LNCaP clone FGC (cell line): ENCODE results near the gene CADM3.

Experiments
- DNase-seq: peaks from one replicate; pipeline ENCODE4 v3.0.0-alpha.2; 2011; ENCODE audit warnings: low read depth
- H3K4me3 ChIP-seq: 2 replicates; pipeline ENCODE4 v1.5.1; 2011; ENCODE audit warnings: mild to moderate bottlenecking, low read depth, low read length, control low read depth
- CTCF ChIP-seq: IDR thresholded peaks from 2 replicates; pipeline ENCODE4 v1.5.1; 2012; ENCODE audit warnings: mild to moderate bottlenecking; ENCODE audit not compliant: control insufficient read depth, insufficient read depth; ENCODE audit errors: extremely low read depth

The CADM3 gene

GRCh38 chr1:159162516-159163265 lies 8.7 kb upstream of the CADM3 start:
- no peak for DNase-seq
- H3K4me3 ChIP-seq = no peak overlapping the region
- TF ChIP-seq CTCF = no peak

- no peak overlapping the region for H3K4me3 ChIP-seq
- DNase-seq = no peak
- no peak for TF ChIP-seq CTCF
Measured at GRCh38 chr1:159163614-159164228, 7.7 kb upstream of the CADM3 start.

GRCh38 chr1:159168043-159168442 lies 3.4 kb upstream of the CADM3 start:
- no peak overlapping the region for H3K4me3 ChIP-seq
- no peak for DNase-seq
- no peak for TF ChIP-seq CTCF

GRCh38 chr1:159170639-159171038 lies 776 bp upstream of the CADM3 start:
- H3K4me3 ChIP-seq = no peak overlapping the region
- no peak for DNase-seq
- no peak for TF ChIP-seq CTCF

- no peak overlapping the region for H3K4me3 ChIP-seq
- no peak for DNase-seq
- TF ChIP-seq CTCF = no peak
Measured at GRCh38 chr1:159171688-159172501, 480 bp downstream of the CADM3 start.

- TF ChIP-seq CTCF = no peak
- H3K4me3 ChIP-seq = no peak overlapping the region
- no peak for DNase-seq
Measured at GRCh38 chr1:159172614-159173291, 1.3 kb downstream of the CADM3 start.
